SK-N-SH (cell line): ENCODE data around the gene C4orf33.

Source experiments
- TF ChIP-seq, protein P1 (sequence below): IDR thresholded peaks from 2 replicates; pipeline ENCODE4 v1.4.0; 2012; ENCODE audit warnings: low read depth, borderline replicate concordance
- TF ChIP-seq, protein P2 (sequence below): fragments of 200-600 bp; sonication (generic); IDR thresholded peaks from 2 replicates; pipeline ENCODE4 v1.6.1; 2017; ENCODE audit warnings: antibody characterized with exemption, mild to moderate bottlenecking, moderate library complexity
- TF ChIP-seq, protein P3 (sequence below): IDR thresholded peaks from 2 replicates; pipeline ENCODE4 v1.4.0; 2012; ENCODE audit warnings: low read depth

DNA sequence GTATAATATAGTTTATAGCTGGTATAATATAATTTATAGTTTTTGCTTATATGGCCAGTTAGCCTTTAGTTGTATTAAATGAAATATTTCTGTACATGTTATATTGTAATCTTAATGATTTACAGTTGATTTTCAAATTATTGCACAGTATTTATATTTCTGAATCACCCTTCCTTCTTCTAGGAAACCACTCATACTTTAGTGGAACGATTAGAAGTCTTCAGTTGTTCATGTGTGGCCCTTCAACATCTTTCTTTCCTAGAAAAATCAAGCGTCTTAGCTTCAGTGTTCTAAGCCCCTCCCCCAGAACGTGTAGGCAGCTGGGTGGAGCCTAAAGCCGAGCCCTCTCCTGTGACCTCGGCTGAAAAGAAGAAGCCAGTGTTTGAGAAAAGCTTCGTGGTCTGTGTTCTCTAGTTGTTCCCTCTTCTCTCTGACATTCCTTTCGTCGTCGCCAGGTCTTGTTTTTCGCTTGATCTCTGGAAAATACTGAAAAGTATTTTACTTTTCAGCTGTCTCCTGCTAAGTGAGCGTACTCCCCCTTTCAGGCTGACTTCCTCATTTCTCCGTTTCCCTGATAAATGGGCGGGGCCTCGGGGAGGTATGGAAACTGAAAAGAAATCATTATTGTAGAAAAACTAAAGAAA lies at the start of gene C4orf33:
- TF ChIP-seq, protein P1, sequence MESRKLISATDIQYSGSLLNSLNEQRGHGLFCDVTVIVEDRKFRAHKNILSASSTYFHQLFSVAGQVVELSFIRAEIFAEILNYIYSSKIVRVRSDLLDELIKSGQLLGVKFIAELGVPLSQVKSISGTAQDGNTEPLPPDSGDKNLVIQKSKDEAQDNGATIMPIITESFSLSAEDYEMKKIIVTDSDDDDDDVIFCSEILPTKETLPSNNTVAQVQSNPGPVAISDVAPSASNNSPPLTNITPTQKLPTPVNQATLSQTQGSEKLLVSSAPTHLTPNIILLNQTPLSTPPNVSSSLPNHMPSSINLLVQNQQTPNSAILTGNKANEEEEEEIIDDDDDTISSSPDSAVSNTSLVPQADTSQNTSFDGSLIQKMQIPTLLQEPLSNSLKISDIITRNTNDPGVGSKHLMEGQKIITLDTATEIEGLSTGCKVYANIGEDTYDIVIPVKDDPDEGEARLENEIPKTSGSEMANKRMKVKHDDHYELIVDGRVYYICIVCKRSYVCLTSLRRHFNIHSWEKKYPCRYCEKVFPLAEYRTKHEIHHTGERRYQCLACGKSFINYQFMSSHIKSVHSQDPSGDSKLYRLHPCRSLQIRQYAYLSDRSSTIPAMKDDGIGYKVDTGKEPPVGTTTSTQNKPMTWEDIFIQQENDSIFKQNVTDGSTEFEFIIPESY, result no peak
- TF ChIP-seq, protein P2, sequence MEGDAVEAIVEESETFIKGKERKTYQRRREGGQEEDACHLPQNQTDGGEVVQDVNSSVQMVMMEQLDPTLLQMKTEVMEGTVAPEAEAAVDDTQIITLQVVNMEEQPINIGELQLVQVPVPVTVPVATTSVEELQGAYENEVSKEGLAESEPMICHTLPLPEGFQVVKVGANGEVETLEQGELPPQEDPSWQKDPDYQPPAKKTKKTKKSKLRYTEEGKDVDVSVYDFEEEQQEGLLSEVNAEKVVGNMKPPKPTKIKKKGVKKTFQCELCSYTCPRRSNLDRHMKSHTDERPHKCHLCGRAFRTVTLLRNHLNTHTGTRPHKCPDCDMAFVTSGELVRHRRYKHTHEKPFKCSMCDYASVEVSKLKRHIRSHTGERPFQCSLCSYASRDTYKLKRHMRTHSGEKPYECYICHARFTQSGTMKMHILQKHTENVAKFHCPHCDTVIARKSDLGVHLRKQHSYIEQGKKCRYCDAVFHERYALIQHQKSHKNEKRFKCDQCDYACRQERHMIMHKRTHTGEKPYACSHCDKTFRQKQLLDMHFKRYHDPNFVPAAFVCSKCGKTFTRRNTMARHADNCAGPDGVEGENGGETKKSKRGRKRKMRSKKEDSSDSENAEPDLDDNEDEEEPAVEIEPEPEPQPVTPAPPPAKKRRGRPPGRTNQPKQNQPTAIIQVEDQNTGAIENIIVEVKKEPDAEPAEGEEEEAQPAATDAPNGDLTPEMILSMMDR, result no peak
- TF ChIP-seq, protein P3, sequence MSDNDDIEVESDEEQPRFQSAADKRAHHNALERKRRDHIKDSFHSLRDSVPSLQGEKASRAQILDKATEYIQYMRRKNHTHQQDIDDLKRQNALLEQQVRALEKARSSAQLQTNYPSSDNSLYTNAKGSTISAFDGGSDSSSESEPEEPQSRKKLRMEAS, result no peak
